ENCODE results near the gene UGT1A9.

The UGT1A9 gene

GRCh38 chr2:233756429-233757081 is 84.9 kb downstream of the UGT1A9 start:
- DNase-seq (ENCODE audit: low read depth) = no peak

DNA sequence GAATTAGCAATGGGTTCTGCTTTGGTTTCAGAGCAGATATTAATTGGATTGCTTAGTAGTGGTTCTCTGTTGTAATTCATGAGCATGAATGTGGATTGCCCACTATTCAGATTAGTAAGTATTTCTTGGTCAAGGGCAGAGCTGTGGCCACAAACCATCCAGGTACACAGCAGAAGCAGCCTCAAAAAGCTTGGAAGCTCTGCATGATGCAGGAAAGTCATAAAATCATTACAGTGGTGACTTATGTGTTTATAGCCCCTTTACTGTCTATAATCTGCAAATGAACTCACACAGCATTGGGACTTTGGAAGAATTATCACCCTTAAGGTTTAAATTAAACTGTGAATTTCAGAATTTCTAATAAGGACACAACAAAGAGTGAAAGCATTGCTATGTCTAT is 86.4 kb downstream of the UGT1A9 start:
- TF ChIP-seq POLR2A (IDR thresholded peaks at IDR 0.05; ENCODE audit: extremely low read depth, insufficient read length) (no peak), CTCF (IDR thresholded peaks at IDR 0.05; ENCODE audit: low read depth, low read length) (no peak), MYC (IDR thresholded peaks at IDR 0.05; ENCODE audit: low read depth, low read length) (no peak)
- TF ChIP-seq, protein P1, sequence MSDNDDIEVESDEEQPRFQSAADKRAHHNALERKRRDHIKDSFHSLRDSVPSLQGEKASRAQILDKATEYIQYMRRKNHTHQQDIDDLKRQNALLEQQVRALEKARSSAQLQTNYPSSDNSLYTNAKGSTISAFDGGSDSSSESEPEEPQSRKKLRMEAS (IDR thresholded peaks at IDR 0.05; ENCODE audit: low read depth, low read length) = no peak

More at GRCh38 chr2:233756429-233757081, 84.9 kb downstream of the UGT1A9 start:
- no peak for TF ChIP-seq MYC (IDR thresholded peaks at IDR 0.05; ENCODE audit: low read depth, low read length)
- TF ChIP-seq, protein P1 (IDR thresholded peaks at IDR 0.05; ENCODE audit: low read depth, low read length) = no peak
- TF ChIP-seq POLR2A (IDR thresholded peaks at IDR 0.05; ENCODE audit: extremely low read depth, insufficient read length) = no peak
- no peak for TF ChIP-seq CTCF (IDR thresholded peaks at IDR 0.05; ENCODE audit: low read depth, low read length)
- no peak overlapping the region for H3K4me3 ChIP-seq (ENCODE audit: low read depth, low read length)

DNA sequence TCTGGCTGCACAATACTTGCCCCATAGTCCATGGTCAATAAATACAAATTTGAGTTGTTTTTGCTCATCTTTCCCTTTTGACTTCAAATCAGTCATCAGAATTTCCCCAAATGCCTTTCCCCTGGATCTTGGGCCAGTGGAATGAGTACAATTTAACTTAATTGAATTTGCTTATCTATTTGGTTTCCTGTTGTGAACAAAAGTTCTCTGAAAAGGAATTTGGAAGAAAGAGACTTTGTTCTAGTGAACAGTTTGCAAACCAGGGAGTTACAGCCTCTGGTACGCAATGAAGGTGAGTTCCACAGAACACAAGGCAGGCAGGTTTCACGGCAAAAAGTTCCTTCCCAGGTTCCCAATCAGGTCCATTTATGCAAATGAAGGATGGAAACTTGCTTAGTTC is 87.2 kb downstream of the UGT1A9 start:
- DNase-seq (ENCODE audit: low read depth) = no peak

More for the DNA sequence above, 86.4 kb downstream of the UGT1A9 start:
- no peak for DNase-seq (ENCODE audit: low read depth)
- no peak overlapping the region for H3K4me3 ChIP-seq (ENCODE audit: low read depth, low read length)

GRCh38 chr2:233760043-233760442 is 88.3 kb downstream of the UGT1A9 start, which contains the start of gene UGT1A1:
Gene UGT1A1, plus strand, starts transcription at chr2:233760270. Its CDS starts 18 bp downstream, at chr2:233760288.
- H3K4me3 ChIP-seq (ENCODE audit: low read depth, low read length) = no peak within 1 kb of the TSS
- no peak for DNase-seq (ENCODE audit: low read depth)
- no peak for TF ChIP-seq POLR2A (IDR thresholded peaks at IDR 0.05; ENCODE audit: extremely low read depth, insufficient read length)
- TF ChIP-seq, protein P1 (IDR thresholded peaks at IDR 0.05; ENCODE audit: low read depth, low read length) = no peak
- TF ChIP-seq MYC (IDR thresholded peaks at IDR 0.05; ENCODE audit: low read depth, low read length) = no peak
- no peak for TF ChIP-seq CTCF (IDR thresholded peaks at IDR 0.05; ENCODE audit: low read depth, low read length)

More for the DNA sequence above, 87.2 kb downstream of the UGT1A9 start:
- H3K4me3 ChIP-seq (ENCODE audit: low read depth, low read length) = no peak overlapping the region
- TF ChIP-seq MYC (IDR thresholded peaks at IDR 0.05; ENCODE audit: low read depth, low read length) (no peak), CTCF (IDR thresholded peaks at IDR 0.05; ENCODE audit: low read depth, low read length) (no peak)
- TF ChIP-seq, protein P1 (IDR thresholded peaks at IDR 0.05; ENCODE audit: low read depth, low read length) = no peak

DNA sequence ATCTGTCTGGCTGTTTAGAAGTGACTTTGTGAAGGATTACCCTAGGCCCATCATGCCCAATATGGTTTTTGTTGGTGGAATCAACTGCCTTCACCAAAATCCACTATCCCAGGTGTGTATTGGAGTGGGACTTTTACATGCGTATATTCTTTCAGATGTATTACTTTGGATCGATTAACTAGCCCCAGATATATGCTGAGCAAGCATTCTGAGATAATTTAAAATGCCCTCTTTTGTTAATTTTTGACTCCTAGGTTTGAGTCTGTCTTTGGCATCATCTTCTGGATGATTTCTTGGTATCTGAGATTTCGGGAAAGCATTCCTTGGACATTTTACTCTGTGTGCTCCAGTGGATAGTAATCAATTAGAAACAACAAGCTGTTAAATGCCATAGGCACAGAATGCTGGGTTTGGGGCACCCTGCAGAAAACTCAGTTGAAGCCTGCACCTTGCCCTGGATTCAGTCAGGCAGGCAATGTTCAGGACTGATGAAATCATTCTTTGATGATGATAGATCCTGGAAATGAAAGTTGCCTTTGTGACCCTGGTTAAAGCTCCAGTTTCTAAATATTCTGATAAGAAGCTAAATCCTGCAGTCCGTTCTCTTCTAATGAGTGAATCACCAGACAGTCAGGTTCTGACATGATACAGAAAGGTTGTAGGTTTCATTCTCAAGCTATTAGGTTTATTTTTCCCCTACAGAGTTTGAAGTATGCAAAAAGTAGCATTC is 89.5 kb downstream of the UGT1A9 start:
- DNase-seq (ENCODE audit: low read depth) = no peak
- TF ChIP-seq, protein P1 (IDR thresholded peaks at IDR 0.05; ENCODE audit: low read depth, low read length) = no peak

GRCh38 chr2:233764264-233764663 is 92.6 kb downstream of the UGT1A9 start:
- TF ChIP-seq, protein P1 (IDR thresholded peaks at IDR 0.05; ENCODE audit: low read depth, low read length) = no peak
- TF ChIP-seq CTCF (IDR thresholded peaks at IDR 0.05; ENCODE audit: low read depth, low read length) = no peak
- TF ChIP-seq POLR2A (IDR thresholded peaks at IDR 0.05; ENCODE audit: extremely low read depth, insufficient read length) = no peak
- TF ChIP-seq MYC (IDR thresholded peaks at IDR 0.05; ENCODE audit: low read depth, low read length) = no peak
- DNase-seq (ENCODE audit: low read depth) = peak; percentile 27
- no peak overlapping the region for H3K4me3 ChIP-seq (ENCODE audit: low read depth, low read length)

More for the DNA sequence above, 89.5 kb downstream of the UGT1A9 start:
- no peak overlapping the region for H3K4me3 ChIP-seq (ENCODE audit: low read depth, low read length)
